Upper lobe of left lung (tissue), 4 donors: ENCODE data around the gene ST13.

Experiments used
- CTCF ChIP-seq, 6 experiments: fragments of 450-650 bp in 4 of 6; fragments of 200-600 bp in 2 of 6; sonication (generic) in 2 of 6; IDR thresholded peaks; one replicate each; pipeline ENCODE4 v1.5.1; 2016 to 2019; ENCODE audit warnings: antibody characterized with exemption in 6 of 6
- POLR2A ChIP-seq, 4 donors: fragments of 450-650 bp; IDR thresholded peaks; one replicate each; pipeline ENCODE4 v1.5.1; 2016 to 2017; ENCODE audit warnings: antibody characterized with exemption in 4 of 4, mild to moderate bottlenecking in 2 of 4

DNA sequence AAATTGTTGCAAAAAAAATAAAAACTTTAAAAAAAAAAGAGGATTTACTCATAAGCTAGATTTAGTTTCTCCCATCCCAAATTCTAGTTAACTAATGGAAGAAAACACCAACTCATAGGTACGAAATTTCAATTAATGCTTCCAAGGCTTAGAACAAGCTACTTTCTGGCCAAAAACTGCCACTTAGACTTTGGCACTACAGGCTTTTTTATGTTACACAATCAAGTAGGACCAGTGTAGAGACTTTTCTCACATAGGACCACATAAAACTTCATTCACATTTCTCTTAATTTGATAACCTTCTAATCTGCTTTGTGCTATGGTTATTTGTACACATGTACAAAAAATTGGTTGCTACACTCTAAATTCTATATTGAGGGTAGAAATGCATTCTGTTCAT lies 3.1 kb downstream of the ST13 start:
- TF ChIP-seq POLR2A (IDR thresholded peaks at IDR 0.05) (no peak), CTCF (IDR thresholded peaks at IDR 0.05) (no peak)
